A673 (cell line): ENCODE measurements around the gene SELENOF. TPM values are rescaled to one million over a fixed set of nuclear protein-coding genes. Genes with fewer than 3 reads are reported as not detected.

Experiments
- BruUV-seq: library from RNA; stranded (reverse); fragments of 400-500 nt; replicated peaks from 2 replicates; lab custom pipeline; 2021; lab: Mats Ljungman, UMichigan
- CTCF ChIA-PET: fragments of 300-600 bp; sonication (Branson Sonifier 250); formaldehyde crosslinking; loops from one replicate; lab custom pipeline; 2022; ENCODE audit warnings: antibody characterized with exemption; lab: Charles Lee
- POLR2A ChIA-PET: fragments of 300-600 bp; sonication (Branson Sonifier 250); formaldehyde crosslinking; loops from one replicate; lab custom pipeline; 2022; ENCODE audit warnings: antibody characterized with exemption; ENCODE audit not compliant: low non-redundant PET; lab: Charles Lee
- DNase-seq: peaks from one replicate; pipeline ENCODE4 v3.0.0-alpha.2; 2015; ENCODE audit warnings: low spot score
- H3K27ac ChIP-seq: fragments of 200-600 bp; sonication (generic); 2 replicates; pipeline ENCODE4 v1.5.1; 2016; ENCODE audit warnings: mixed run types, low read depth, mild to moderate bottlenecking, mixed read lengths, antibody characterized with exemption, low read length; ENCODE audit not compliant: poor library complexity, severe bottlenecking
- H3K27me3 ChIP-seq: fragments of 200-600 bp; sonication (generic); replicated peaks from 2 replicates; pipeline ENCODE4 v1.6.1; 2017; ENCODE audit warnings: mixed run types, low read depth, mild to moderate bottlenecking, mixed read lengths, antibody characterized with exemption, low read length; ENCODE audit not compliant: insufficient read depth, poor library complexity
- H3K36me3 ChIP-seq: fragments of 200-600 bp; sonication (generic); 2 replicates; pipeline ENCODE4 v1.6.1; 2016; ENCODE audit warnings: mixed run types, mild to moderate bottlenecking, mixed read lengths, antibody characterized with exemption, low read length; ENCODE audit not compliant: insufficient read depth, poor library complexity, severe bottlenecking
- H3K4me1 ChIP-seq: fragments of 200-600 bp; sonication (generic); 2 replicates; pipeline ENCODE4 v1.6.1; 2017; ENCODE audit warnings: mixed run types, mild to moderate bottlenecking, mixed read lengths, antibody characterized with exemption, low read length; ENCODE audit not compliant: insufficient read depth, poor library complexity, severe bottlenecking
- H3K4me3 ChIP-seq: fragments of 200-600 bp; sonication (generic); 2 replicates; pipeline ENCODE4 v1.5.1; 2016; ENCODE audit warnings: low read depth, mixed run types, mild to moderate bottlenecking, mixed read lengths, low read length; ENCODE audit not compliant: poor library complexity, severe bottlenecking
- H3K9me3 ChIP-seq: fragments of 200-600 bp; sonication (generic); 2 replicates; pipeline ENCODE4 v1.6.1; 2016; ENCODE audit warnings: mixed run types, low read depth, mild to moderate bottlenecking, mixed read lengths, antibody characterized with exemption, low read length; ENCODE audit not compliant: poor library complexity, severe bottlenecking
- EZH2 ChIP-seq: fragments of 200-600 bp; sonication (generic); IDR thresholded peaks from 2 replicates; pipeline ENCODE4 v1.6.1; 2017; ENCODE audit warnings: borderline replicate concordance, low read depth, mild to moderate bottlenecking, mixed read lengths, antibody characterized with exemption, low read length; ENCODE audit not compliant: poor library complexity, severe bottlenecking
- intact Hi-C: fragments of 100-400 bp; cut with micrococcal nuclease; formaldehyde crosslinking; loops from one replicate; pipeline ENCODE4 v1.10.0; 2022; ENCODE audit not compliant: unreplicated experiment
- total RNA-seq: library from RNA; stranded (reverse); gene quantifications from 2 replicates; pipeline ENCODE4 v1.2.3, GENCODE V29; 2021
- TF ChIP-seq, protein P1 (sequence below): fragments of 300-800, 200-600 bp; sonication (generic); conservative IDR thresholded peaks from 2 replicates; pipeline ENCODE4 v1.5.1; 2017; ENCODE audit warnings: low read depth, mild to moderate bottlenecking, antibody characterized with exemption, low read length, moderate library complexity, mixed read lengths

The SELENOF gene
- total RNA-seq, 1 experiment from 2014 or later: 214 TPM

DNA sequence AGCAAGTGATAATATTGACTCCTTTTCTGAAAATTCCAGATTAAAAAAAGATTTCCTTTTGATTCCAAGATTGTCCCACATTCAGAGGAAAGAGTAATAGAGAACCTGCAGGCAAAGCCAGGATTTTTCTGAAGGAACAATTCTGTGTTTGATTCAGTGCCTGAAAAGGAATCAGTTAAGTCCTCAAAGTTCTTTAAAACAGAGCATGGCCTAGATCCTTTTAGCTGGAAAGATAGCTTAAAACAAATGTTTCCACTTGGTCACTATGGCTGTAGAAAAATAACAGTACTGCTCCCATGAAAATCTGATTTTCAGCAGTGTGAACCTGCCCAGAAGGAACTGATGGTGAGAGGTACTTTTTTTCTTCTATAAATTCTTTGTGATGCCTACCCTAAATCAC is 42.3 kb upstream of the SELENOF start:
- Histone ChIP-seq H3K27me3 (no peaks in the 10 kb centered on the region), H3K27ac (no peak overlapping the region), H3K4me3 (no peak overlapping the region), H3K36me3 (no peaks in the 10 kb centered on the region), H3K9me3 (no peaks in the 10 kb centered on the region), H3K4me1 (no peaks in the 10 kb centered on the region)
- TF ChIP-seq, protein P1, sequence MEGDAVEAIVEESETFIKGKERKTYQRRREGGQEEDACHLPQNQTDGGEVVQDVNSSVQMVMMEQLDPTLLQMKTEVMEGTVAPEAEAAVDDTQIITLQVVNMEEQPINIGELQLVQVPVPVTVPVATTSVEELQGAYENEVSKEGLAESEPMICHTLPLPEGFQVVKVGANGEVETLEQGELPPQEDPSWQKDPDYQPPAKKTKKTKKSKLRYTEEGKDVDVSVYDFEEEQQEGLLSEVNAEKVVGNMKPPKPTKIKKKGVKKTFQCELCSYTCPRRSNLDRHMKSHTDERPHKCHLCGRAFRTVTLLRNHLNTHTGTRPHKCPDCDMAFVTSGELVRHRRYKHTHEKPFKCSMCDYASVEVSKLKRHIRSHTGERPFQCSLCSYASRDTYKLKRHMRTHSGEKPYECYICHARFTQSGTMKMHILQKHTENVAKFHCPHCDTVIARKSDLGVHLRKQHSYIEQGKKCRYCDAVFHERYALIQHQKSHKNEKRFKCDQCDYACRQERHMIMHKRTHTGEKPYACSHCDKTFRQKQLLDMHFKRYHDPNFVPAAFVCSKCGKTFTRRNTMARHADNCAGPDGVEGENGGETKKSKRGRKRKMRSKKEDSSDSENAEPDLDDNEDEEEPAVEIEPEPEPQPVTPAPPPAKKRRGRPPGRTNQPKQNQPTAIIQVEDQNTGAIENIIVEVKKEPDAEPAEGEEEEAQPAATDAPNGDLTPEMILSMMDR: no peak
- TF ChIP-seq EZH2: no peak
- no TSS peak for BruUV-seq
- CTCF ChIA-PET: no interaction called here
- POLR2A ChIA-PET: no interaction called here
- DNase-seq: no peak
- intact Hi-C loops: no loop called here

GRCh38 chr1:86955678-86956077 is 41.8 kb upstream of the SELENOF start:
- Histone ChIP-seq H3K36me3 (no peaks in the 10 kb centered on the region), H3K4me3 (no peak overlapping the region), H3K27ac (no peak overlapping the region), H3K9me3 (no peaks in the 10 kb centered on the region), H3K27me3 (no peaks in the 10 kb centered on the region), H3K4me1 (no peaks in the 10 kb centered on the region)
- no peak for TF ChIP-seq EZH2
- TF ChIP-seq, protein P1: no peak
- DNase-seq: no peak
- intact Hi-C loops: no loop called here
- POLR2A ChIA-PET: no interaction called here
- BruUV-seq: no TSS peak
- CTCF ChIA-PET: no interaction called here

GRCh38 chr1:86953167-86953566 is 39.2 kb upstream of the SELENOF start:
- POLR2A ChIA-PET: no interaction called here
- intact Hi-C loops: no loop called here

More at GRCh38 chr1:86953167-86953566, 39.2 kb upstream of the SELENOF start:
- Histone ChIP-seq H3K4me1 (no peaks in the 10 kb centered on the region), H3K9me3 (no peaks in the 10 kb centered on the region), H3K4me3 (no peak overlapping the region), H3K27me3 (no peaks in the 10 kb centered on the region), H3K27ac (no peak overlapping the region), H3K36me3 (no peaks in the 10 kb centered on the region)
- CTCF ChIA-PET: no interaction called here
- no TSS peak for BruUV-seq
- TF ChIP-seq, protein P1: no peak
- TF ChIP-seq EZH2: no peak
- DNase-seq: no peak
